Measurements from ENCODE around the gene RNF217. TPM values are rescaled to one million over a fixed set of nuclear protein-coding genes. Genes with fewer than 3 reads are reported as not detected.

The RNF217 gene
- total RNA-seq, 6 experiments from 2014 or later: 10.9 to 19.4 (median 14.7) TPM

- no peaks in the 10 kb centered on the region; the same call in 1 of the 2 replicates for H3K27me3 Mint-ChIP-seq (ENCODE audit: insufficient read depth)
Observed at GRCh38 chr6:124970243-124970642, 8.0 kb downstream of the RNF217 start.

GRCh38 chr6:124970763-124971162 lies 8.5 kb downstream of the RNF217 start:
- no peak overlapping the region for H3K4me3 Mint-ChIP-seq
- no peaks in the 10 kb centered on the region for H3K9me3 Mint-ChIP-seq
- peaks cover 38% of the 10 kb centered on the region for H3K4me1 Mint-ChIP-seq (ENCODE audit: low read depth)
- H3K27me3 Mint-ChIP-seq (ENCODE audit: insufficient read depth): no peaks in the 10 kb centered on the region; the same call in 1 of the 2 replicates
- TF ChIP-seq CTCF (IDR thresholded peaks at IDR 0.05): no peak
- H3K27ac Mint-ChIP-seq: no peak overlapping the region
- no peak for DNase-seq
- peaks cover 26% of the 10 kb centered on the region for H3K36me3 Mint-ChIP-seq (ENCODE audit: low read depth)

More at GRCh38 chr6:124970243-124970642, 8.0 kb downstream of the RNF217 start:
- peak; percentile 28 for DNase-seq
- Mint-ChIP-seq H3K27ac (no peak overlapping the region), H3K4me3 (no peak overlapping the region), H3K4me1 (ENCODE audit: low read depth) (peaks cover 42% of the 10 kb centered on the region), H3K36me3 (ENCODE audit: low read depth) (peaks cover 30% of the 10 kb centered on the region), H3K9me3 (no peaks in the 10 kb centered on the region)
- no peak for TF ChIP-seq CTCF (IDR thresholded peaks at IDR 0.05)

GRCh38 chr6:124973780-124974179 lies 11.5 kb downstream of the RNF217 start:
- H3K36me3 Mint-ChIP-seq (ENCODE audit: low read depth): peaks cover 29% of the 10 kb centered on the region
- no peak overlapping the region for H3K27ac Mint-ChIP-seq
- no peaks in the 10 kb centered on the region; the same call in 1 of the 2 replicates for H3K27me3 Mint-ChIP-seq (ENCODE audit: insufficient read depth)
- H3K9me3 Mint-ChIP-seq: peaks cover 4% of the 10 kb centered on the region; the same call in 1 of the 2 replicates
- DNase-seq: no peak
- peaks cover 28% of the 10 kb centered on the region for H3K4me1 Mint-ChIP-seq (ENCODE audit: low read depth)
- H3K4me3 Mint-ChIP-seq: no peak overlapping the region
- no peak for TF ChIP-seq CTCF (IDR thresholded peaks at IDR 0.05)

GRCh38 chr6:124974771-124975377 lies 12.6 kb downstream of the RNF217 start:
- Mint-ChIP-seq H3K4me3 (no peak overlapping the region), H3K36me3 (ENCODE audit: low read depth) (peaks cover 40% of the 10 kb centered on the region), H3K27me3 (ENCODE audit: insufficient read depth) (no peaks in the 10 kb centered on the region; the same call in 1 of the 2 replicates), H3K27ac (no peak overlapping the region), H3K4me1 (ENCODE audit: low read depth) (peaks cover 38% of the 10 kb centered on the region), H3K9me3 (peaks cover 9% of the 10 kb centered on the region; the same call in 1 of the 2 replicates)
- TF ChIP-seq CTCF (IDR thresholded peaks at IDR 0.05): no peak
- DNase-seq: no peak

- H3K4me1 Mint-ChIP-seq (ENCODE audit: low read depth): peaks cover 60% of the 10 kb centered on the region
- no peak for TF ChIP-seq CTCF (IDR thresholded peaks at IDR 0.05)
- peak; percentile 48 for DNase-seq
- peaks cover 9% of the 10 kb centered on the region; the same call in 1 of the 2 replicates for H3K9me3 Mint-ChIP-seq
- peak overlapping the region; percentile 61 for H3K27ac Mint-ChIP-seq
- no peaks in the 10 kb centered on the region; the same call in 1 of the 2 replicates for H3K27me3 Mint-ChIP-seq (ENCODE audit: insufficient read depth)
- H3K36me3 Mint-ChIP-seq (ENCODE audit: low read depth): peaks cover 46% of the 10 kb centered on the region
- no peak overlapping the region for H3K4me3 Mint-ChIP-seq
Observed at GRCh38 chr6:124977067-124977908, 15.1 kb downstream of the RNF217 start.
